Left lobe of liver (tissue), 2 donors: Measurements from ENCODE around the gene ORM1. TPM values are rescaled to one million over a fixed set of nuclear protein-coding genes. Genes with fewer than 3 reads are reported as not detected.
A peak's percentile ranks its signal among the peaks of the same experiment; 100 is the strongest.

Source experiments
- ATAC-seq: fragments of 200-7000 bp; cut with Tn5 transposase; one replicate; pipeline ENCODE4 v1.9.1; 2020; ENCODE audit warnings: mild to moderate bottlenecking, moderate library complexity
- DNase-seq: peaks from one replicate; pipeline ENCODE4 v3.0.0-alpha.2; 2020; ENCODE audit warnings: low spot score
- total RNA-seq: library from RNA; stranded (reverse); gene quantifications from one replicate; pipeline ENCODE4 v1.2.1, GENCODE V29; 2021
- donor health status: DM: no; HTN: no; CAD: no; lungs with moderate emphysema.
- donor health status: DM: no; HTN: yes; CAD: no.

The ORM1 gene
- total RNA-seq, 1 donor from 2014 or later, result 19,737 TPM

- DNase-seq, result no peak
These were observed 35.0 kb downstream of the ORM1 start for GRCh38 chr9:114357911-114358328.

GRCh38 chr9:114359801-114360200 is 36.9 kb downstream of the ORM1 start:
- DNase-seq (no peak), ATAC-seq (no peak)

More at GRCh38 chr9:114357911-114358328, 35.0 kb downstream of the ORM1 start:
- no peak for ATAC-seq

- ATAC-seq, result no peak
- no peak for DNase-seq
These were observed 38.6 kb downstream of the ORM1 start for GRCh38 chr9:114361542-114361941.

- ATAC-seq (no peak), DNase-seq (no peak)
These were observed 39.5 kb downstream of the ORM1 start for GRCh38 chr9:114362394-114362793.

GRCh38 chr9:114363424-114363823 is 40.5 kb downstream of the ORM1 start:
- no peak for DNase-seq

GRCh38 chr9:114364134-114365041 is 41.5 kb downstream of the ORM1 start:
- DNase-seq, result no peak

More at GRCh38 chr9:114363424-114363823, 40.5 kb downstream of the ORM1 start:
- ATAC-seq, result no peak

GRCh38 chr9:114365194-114365593 is 42.3 kb downstream of the ORM1 start:
- DNase-seq, result no peak
- ATAC-seq, result peak; percentile 52

More at GRCh38 chr9:114364134-114365041, 41.5 kb downstream of the ORM1 start:
- ATAC-seq, result peak; percentile 70

GRCh38 chr9:114366334-114367128 is 43.6 kb downstream of the ORM1 start:
- ATAC-seq (peak; percentile 2), DNase-seq (no peak)

GRCh38 chr9:114367366-114367765 is 44.5 kb downstream of the ORM1 start:
- no peak for ATAC-seq
- DNase-seq, result no peak

GRCh38 chr9:114367772-114368569 is 45.1 kb downstream of the ORM1 start:
- ATAC-seq (no peak), DNase-seq (no peak)

GRCh38 chr9:114369216-114370130 is 46.6 kb downstream of the ORM1 start:
- ATAC-seq, result no peak
- no peak for DNase-seq

- no peak for ATAC-seq
- DNase-seq, result no peak
These were observed 47.5 kb downstream of the ORM1 start for GRCh38 chr9:114370251-114370967.

GRCh38 chr9:114370968-114371320 is 48.0 kb downstream of the ORM1 start:
- no peak for ATAC-seq
- no peak for DNase-seq

- DNase-seq (no peak), ATAC-seq (no peak)
These were observed 48.5 kb downstream of the ORM1 start for GRCh38 chr9:114371343-114371944.

- ATAC-seq, result peak; percentile 36
- DNase-seq, result no peak
These were observed 49.3 kb downstream of the ORM1 start for GRCh38 chr9:114371973-114372917.

GRCh38 chr9:114372921-114373448 is 50.1 kb downstream of the ORM1 start:
- ATAC-seq (peak; percentile 53), DNase-seq (peak; percentile 66)

GRCh38 chr9:114373960-114374730 is 51.2 kb downstream of the ORM1 start:
- ATAC-seq (no peak), DNase-seq (no peak)
